Activated T-cell treated with anti-CD3 and anti-CD28 coated beads, Interleukin-2, amount 50 U/mL, for 24 hours (primary cell): ENCODE measurements around the gene CDO1.
"Not testable (repeated sequence)": the region's sequence is repeated elsewhere in the genome, so short reads cannot be mapped to it uniquely, and the experiment has no call there.

Experiments used
- DNase-seq: peaks from one replicate; pipeline ENCODE4 v3.0.0-alpha.2; 2020
- H3K27ac Mint-ChIP-seq: 2 replicates; pipeline ENCODE4 v1.8.0; 2020; ENCODE audit warnings: mild to moderate bottlenecking, mixed read lengths
- H3K27me3 Mint-ChIP-seq: 2 replicates; pipeline ENCODE4 v1.8.0; 2020; ENCODE audit warnings: mixed read lengths
- H3K36me3 Mint-ChIP-seq: 2 replicates; pipeline ENCODE4 v1.8.0; 2020; ENCODE audit warnings: low read depth, mixed read lengths
- H3K4me1 Mint-ChIP-seq: 2 replicates; pipeline ENCODE4 v1.8.0; 2020; ENCODE audit warnings: low read depth, mixed read lengths
- H3K4me3 Mint-ChIP-seq: 2 replicates; pipeline ENCODE4 v1.8.0; 2020; ENCODE audit warnings: mild to moderate bottlenecking, moderate library complexity, mixed read lengths
- H3K9me3 Mint-ChIP-seq: 2 replicates; pipeline ENCODE4 v1.8.0; 2020; ENCODE audit warnings: mixed read lengths

CDO1 gene

DNA sequence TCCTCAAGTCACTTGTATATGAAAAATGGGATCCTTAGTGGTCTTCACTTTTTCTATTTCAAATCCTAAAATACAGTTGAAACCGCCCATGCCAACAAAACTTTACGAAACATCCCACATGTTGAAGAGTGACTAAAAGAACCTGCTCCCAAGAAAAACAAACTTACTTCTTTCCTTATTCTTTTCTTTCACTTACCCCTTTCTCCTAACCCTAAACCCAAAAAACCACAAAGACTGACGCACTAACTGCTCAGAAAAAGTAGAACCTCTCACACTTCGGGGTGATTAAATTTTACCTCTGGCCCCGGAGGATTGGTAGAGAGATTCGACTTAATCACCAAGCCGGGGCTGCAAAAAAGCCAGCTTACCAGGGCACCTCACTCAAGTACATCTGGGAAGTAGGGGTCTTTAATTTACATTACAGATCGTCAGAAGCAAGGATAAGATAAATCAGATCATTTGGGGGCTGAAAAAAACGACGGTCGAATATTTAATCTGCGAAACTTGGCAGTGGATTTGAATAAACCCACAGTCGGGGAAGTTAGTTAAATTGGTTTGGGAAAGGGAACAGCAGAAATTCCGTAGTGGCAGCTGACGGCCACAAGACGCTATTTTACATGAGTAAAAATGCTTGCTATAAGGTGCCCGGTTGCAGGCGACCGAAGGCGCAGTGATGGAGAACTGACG lies 1.3 kb downstream of the CDO1 start:
- no peak overlapping the region for H3K27ac Mint-ChIP-seq
- H3K27me3 Mint-ChIP-seq = peaks cover 79% of the 10 kb centered on the region
- peaks cover 22% of the 10 kb centered on the region for H3K4me1 Mint-ChIP-seq
- DNase-seq = no peak
- no peaks in the 10 kb centered on the region for H3K9me3 Mint-ChIP-seq
- no peaks in the 10 kb centered on the region for H3K36me3 Mint-ChIP-seq
- H3K4me3 Mint-ChIP-seq = peak overlapping the region; percentile 54

DNA sequence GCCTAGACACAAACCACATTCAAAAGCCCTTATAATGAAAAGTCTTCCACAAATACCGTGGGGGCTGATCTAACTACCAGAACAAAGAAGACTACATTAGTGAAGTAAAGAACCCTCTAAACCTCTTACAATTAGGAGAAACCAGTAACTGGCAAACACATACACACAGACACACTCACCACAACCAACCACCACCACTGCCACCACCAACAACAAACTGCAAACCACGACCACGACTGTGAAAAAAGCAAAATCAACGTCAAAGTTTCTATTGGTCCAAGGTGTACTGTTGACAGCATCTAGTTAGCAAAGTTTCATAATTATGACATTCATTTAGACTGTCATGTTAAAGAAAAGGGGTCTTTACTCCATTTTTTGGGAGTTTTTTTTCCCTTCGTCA lies 2.7 kb downstream of the CDO1 start:
- H3K4me3 Mint-ChIP-seq = no peak overlapping the region
- H3K9me3 Mint-ChIP-seq = no peaks in the 10 kb centered on the region
- no peaks in the 10 kb centered on the region for H3K36me3 Mint-ChIP-seq
- no peak overlapping the region for H3K27ac Mint-ChIP-seq
- H3K27me3 Mint-ChIP-seq = peaks cover 69% of the 10 kb centered on the region
- H3K4me1 Mint-ChIP-seq = peaks cover 22% of the 10 kb centered on the region
- DNase-seq = no peak

DNA sequence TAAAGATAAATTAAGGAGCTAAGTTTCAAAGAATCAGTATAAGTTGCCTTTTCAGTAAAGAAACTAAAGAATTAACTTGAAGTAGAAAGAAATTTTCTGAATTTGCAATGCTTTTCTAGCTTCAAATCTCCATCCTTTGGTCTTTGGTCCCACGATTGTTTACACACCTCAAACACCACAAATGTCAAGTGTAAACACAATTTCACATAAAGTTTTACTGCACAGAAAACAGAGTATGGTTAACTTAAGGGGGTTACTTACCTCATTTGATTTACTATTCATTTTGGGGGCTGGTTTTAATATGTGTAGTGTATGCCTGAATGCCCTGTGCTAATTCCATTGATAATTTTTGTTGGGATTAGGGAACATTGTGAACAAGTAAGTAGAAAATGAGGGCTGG lies 4.1 kb downstream of the CDO1 start:
- peaks cover 59% of the 10 kb centered on the region for H3K27me3 Mint-ChIP-seq
- H3K36me3 Mint-ChIP-seq = no peaks in the 10 kb centered on the region
- no peaks in the 10 kb centered on the region for H3K9me3 Mint-ChIP-seq
- H3K27ac Mint-ChIP-seq = no peak overlapping the region
- DNase-seq = no peak
- H3K4me3 Mint-ChIP-seq = no peak overlapping the region
- peaks cover 25% of the 10 kb centered on the region for H3K4me1 Mint-ChIP-seq

DNA sequence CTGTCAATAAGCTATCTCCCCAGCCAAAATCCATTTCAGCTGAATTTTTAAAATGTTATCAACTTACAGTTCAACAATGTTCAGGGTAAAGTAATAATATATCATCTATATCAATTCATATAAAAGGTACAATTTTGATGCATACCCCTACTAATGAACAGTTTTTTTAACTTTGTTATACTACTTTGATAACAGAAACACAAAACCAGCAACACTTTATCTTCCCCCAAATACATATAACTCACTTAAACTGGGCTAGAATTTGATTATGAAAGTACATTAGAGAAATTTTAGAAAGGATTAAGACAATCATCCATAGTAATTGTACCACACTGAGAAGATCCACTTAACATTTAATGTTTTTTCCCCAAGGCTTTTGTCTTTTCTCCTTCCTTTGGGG lies 5.1 kb downstream of the CDO1 start:
- H3K27me3 Mint-ChIP-seq = peaks cover 52% of the 10 kb centered on the region

DNA sequence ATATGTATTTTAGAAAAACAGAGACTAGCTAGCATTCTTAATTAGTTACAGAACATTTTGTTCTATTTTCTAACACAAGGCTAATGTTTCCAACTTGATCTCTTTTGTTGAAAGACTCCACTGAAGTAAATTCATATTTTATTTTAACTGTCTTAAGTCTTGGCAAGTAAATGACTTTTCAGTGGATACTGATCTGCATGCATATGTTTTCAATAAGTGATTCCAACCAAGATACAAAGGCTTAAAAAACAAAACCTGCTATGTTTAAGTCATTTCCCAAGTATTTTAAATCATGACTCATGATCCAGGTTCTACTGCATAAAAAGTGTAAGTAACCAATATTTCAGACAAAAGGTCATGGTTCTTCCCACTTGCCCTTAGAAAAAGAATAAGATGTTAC lies 5.7 kb downstream of the CDO1 start:
- Mint-ChIP-seq H3K9me3 (no peaks in the 10 kb centered on the region), H3K36me3 (no peaks in the 10 kb centered on the region), H3K4me1 (peaks cover 22% of the 10 kb centered on the region), H3K27me3 (peaks cover 48% of the 10 kb centered on the region), H3K27ac (no peak overlapping the region), H3K4me3 (no peak overlapping the region)
- no peak for DNase-seq

More for the DNA sequence above, 5.1 kb downstream of the CDO1 start:
- peaks cover 26% of the 10 kb centered on the region for H3K4me1 Mint-ChIP-seq
- H3K9me3 Mint-ChIP-seq = no peaks in the 10 kb centered on the region
- no peak overlapping the region for H3K27ac Mint-ChIP-seq
- H3K36me3 Mint-ChIP-seq = no peaks in the 10 kb centered on the region
- H3K4me3 Mint-ChIP-seq = no peak overlapping the region
- DNase-seq = no peak

DNA sequence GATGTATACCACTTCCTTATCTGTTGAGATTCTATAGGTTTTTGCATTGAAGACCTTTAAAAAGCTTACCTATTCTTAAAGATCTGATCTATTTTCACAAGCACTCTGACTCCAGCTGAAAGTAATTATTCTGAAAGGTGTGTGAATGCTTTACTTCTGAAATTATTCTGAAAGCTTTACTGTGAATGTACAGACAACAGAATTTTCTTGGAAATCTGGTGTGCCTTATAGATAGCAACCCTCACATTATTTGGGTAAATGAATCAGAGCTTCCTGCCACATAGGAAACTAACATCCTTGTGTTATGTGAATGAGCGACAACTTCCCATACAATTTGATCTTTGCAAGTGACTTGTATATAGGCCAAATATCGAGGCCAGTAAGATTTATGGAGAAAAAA lies 6.5 kb downstream of the CDO1 start:
- Mint-ChIP-seq H3K4me1 (peaks cover 14% of the 10 kb centered on the region), H3K27me3 (peaks cover 40% of the 10 kb centered on the region), H3K4me3 (no peak overlapping the region), H3K36me3 (no peaks in the 10 kb centered on the region), H3K9me3 (no peaks in the 10 kb centered on the region), H3K27ac (no peak overlapping the region)
- no peak for DNase-seq

DNA sequence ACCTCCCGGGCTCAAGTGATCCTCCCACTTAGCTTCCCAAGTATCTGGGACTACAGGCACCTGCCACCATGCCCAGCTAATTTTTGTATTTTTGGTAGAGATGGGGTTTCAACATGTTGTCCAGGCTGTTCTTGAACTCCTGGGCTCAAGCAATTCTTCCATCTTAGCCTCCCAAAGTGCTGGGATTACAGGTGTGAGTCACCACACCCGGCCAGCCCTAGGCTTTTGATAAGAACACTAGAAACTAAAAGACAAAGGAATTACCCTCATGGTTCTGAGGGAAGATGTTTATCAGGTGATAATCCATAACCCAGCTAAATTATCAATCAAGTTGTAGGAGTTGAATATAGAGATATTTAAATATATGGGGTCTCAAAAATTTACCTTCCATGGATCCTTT lies 8.4 kb downstream of the CDO1 start:
- not testable (repeated sequence) for H3K27ac Mint-ChIP-seq, DNase-seq, H3K9me3 Mint-ChIP-seq, H3K4me3 Mint-ChIP-seq, H3K36me3 Mint-ChIP-seq, H3K4me1 Mint-ChIP-seq
- H3K27me3 Mint-ChIP-seq = peaks cover 26% of the 10 kb centered on the region

DNA sequence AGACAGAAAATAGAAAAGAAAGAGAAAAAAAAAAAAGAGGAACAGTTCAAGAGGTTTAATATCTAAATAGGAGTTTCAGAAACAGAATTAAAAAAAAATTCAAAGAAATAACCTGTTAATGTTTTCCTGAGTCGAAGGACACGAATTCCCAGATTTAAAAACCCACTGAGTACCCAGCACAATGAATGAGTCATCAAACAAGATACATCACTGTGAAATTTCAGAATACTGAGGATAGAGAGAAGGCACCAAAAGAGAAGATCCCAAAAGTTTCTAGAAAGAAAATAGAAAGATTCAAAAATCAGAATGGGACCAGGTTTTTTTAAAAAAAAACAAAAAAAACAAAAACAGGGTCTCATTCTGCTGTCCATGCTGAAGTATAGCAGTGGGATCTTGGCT lies 8.8 kb downstream of the CDO1 start:
- no peak overlapping the region for H3K4me3 Mint-ChIP-seq
- H3K27ac Mint-ChIP-seq = no peak overlapping the region
- H3K27me3 Mint-ChIP-seq = peaks cover 23% of the 10 kb centered on the region
- H3K36me3 Mint-ChIP-seq = no peaks in the 10 kb centered on the region
- peaks cover 8% of the 10 kb centered on the region for H3K4me1 Mint-ChIP-seq
- no peak for DNase-seq
- no peaks in the 10 kb centered on the region for H3K9me3 Mint-ChIP-seq

DNA sequence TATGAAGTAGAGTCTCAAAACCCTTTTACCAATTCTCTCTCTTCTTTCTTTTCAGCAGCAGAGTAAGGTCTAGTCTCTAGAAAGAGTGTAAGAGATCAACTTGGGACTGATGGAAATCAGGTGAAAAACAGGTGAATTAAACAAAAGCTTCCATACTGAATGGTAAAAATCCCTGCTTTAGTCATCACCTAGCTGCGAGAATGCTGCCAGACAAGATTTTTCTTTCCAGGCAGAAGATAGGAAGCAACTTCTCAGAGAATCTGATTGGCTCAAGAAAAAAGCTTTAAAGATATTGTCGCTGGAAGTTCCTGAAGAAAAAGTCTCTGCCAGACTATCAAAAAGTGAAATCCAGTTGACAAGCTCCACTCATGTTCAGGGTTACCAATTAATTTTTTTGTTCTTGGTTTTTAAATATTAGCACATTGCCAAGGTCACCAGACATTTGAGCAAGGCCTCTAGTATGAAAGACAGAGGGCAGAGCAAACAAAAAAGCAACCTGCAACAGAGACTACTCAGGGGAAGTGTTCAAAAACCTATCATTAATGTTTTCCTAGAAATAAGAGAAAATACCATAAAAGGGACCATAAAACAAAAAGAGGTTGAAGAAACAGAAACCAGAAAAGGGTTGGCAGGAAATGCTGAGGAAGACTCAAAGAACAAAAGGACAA lies 9.3 kb downstream of the CDO1 start:
- peaks cover 21% of the 10 kb centered on the region for H3K27me3 Mint-ChIP-seq
- H3K36me3 Mint-ChIP-seq = no peaks in the 10 kb centered on the region
- no peak overlapping the region for H3K27ac Mint-ChIP-seq
- no peak for DNase-seq
- peaks cover 8% of the 10 kb centered on the region for H3K4me1 Mint-ChIP-seq
- no peak overlapping the region for H3K4me3 Mint-ChIP-seq
- H3K9me3 Mint-ChIP-seq = no peaks in the 10 kb centered on the region

DNA sequence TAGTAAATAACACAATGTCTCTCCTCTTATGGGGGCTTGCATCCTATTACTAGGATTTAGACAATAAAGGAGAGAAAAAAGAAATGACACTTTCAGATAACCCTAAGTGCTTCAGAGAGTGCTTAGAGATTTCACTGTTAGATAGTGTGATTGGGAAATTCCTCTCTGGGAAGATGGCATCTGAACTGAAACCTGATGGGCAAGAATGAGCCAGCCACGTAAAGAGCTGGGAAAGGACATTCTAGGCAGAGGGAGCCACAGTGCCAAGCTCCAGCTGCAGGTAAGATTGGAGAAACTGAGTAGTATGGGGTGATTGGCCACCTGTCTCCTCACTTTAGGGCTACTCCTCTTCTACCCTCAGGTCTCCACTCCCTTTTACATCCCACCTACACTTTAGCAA lies 14.5 kb downstream of the CDO1 start:
- no peaks in the 10 kb centered on the region for H3K9me3 Mint-ChIP-seq
- H3K27me3 Mint-ChIP-seq = peaks cover 13% of the 10 kb centered on the region
- H3K4me3 Mint-ChIP-seq = no peak overlapping the region
- DNase-seq = no peak
- peaks cover 2% of the 10 kb centered on the region for H3K4me1 Mint-ChIP-seq
- no peaks in the 10 kb centered on the region for H3K36me3 Mint-ChIP-seq
- H3K27ac Mint-ChIP-seq = no peak overlapping the region

DNA sequence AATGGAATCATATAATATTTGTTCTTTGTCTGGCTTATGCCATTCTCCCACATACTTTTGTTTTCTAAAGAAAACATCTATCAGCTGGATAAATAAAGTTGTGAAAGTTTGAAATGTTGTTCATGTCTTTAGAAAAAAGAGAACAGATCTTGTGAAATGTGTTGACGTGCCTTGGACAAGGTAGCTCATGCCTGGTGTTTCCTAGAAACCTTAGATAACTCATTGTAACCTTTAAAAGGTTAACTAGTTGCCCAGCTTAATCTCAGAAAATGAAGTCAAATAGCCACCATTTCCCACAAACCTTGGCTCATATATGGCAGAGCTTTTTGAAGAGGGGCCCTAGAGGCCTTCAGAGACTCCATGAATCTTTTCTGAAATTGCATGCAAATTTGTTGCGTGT lies 15.3 kb downstream of the CDO1 start:
- Mint-ChIP-seq H3K4me3 (no peak overlapping the region), H3K9me3 (no peaks in the 10 kb centered on the region), H3K27ac (no peak overlapping the region), H3K27me3 (peaks cover 17% of the 10 kb centered on the region), H3K36me3 (no peaks in the 10 kb centered on the region), H3K4me1 (no peaks in the 10 kb centered on the region)
- DNase-seq = no peak

DNA sequence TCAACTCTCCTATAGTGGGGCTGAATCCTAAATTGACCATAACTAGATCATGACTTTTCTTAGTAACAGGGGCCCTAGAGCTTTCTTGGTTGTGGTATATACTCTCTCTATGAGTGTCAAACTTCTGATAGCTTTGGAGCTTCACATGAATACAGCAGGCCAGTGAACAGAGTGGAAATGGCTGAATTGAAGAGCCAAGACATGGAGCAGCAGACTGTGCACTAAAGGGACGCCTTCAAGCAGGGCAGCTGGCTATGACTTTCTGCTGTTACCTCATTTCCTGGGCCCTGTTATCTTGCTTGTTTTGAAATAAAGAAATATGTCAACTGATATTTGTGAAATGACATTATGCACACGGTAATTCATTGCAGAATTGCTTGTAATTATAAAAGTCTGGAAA lies 16.4 kb downstream of the CDO1 start:
- no peak overlapping the region for H3K27ac Mint-ChIP-seq
- no peaks in the 10 kb centered on the region for H3K9me3 Mint-ChIP-seq
- H3K27me3 Mint-ChIP-seq = peaks cover 22% of the 10 kb centered on the region
- no peak for DNase-seq
- H3K4me3 Mint-ChIP-seq = no peak overlapping the region
- H3K4me1 Mint-ChIP-seq = no peaks in the 10 kb centered on the region
- H3K36me3 Mint-ChIP-seq = no peaks in the 10 kb centered on the region

DNA sequence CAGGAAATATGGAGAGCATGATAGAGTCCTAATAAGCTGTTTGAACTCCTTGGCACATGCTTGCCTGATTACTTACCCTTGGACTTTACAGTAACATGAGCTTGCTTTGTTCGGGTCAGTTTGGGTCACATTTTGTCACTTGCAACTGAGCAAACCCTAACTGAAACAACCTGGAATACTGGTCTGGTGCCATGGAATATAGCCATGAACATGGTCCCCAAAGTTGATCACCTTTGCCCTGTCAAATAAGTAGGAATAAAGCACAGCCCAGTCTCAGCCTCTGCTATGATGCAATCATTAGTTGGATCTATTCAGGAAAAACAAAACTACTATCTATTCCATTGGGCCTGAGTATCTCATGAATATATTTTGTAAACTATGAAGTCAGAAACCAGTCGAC lies 18.2 kb downstream of the CDO1 start:
- H3K4me3 Mint-ChIP-seq = no peak overlapping the region
- no peaks in the 10 kb centered on the region for H3K4me1 Mint-ChIP-seq
- no peaks in the 10 kb centered on the region for H3K36me3 Mint-ChIP-seq

DNA sequence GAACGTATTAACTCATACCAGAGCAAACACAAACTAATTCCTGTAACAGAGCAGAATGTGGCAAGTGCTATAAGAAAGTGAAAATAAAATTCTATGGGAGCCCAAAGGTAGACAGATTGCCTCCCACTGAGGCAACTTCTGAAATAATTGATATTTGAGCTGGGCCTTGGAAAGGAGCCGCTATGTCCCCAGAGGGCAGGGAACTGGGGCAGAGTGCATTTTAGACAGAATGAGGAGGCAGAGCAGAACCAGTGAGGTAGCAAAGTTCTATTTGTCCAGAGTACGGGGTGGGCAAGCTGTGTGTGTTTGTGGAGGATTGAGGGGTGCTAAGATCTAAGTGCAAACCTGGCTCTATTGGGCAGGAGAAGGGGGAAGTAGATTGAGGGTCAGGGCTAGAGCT lies 19.8 kb downstream of the CDO1 start:
- Mint-ChIP-seq H3K4me1 (no peaks in the 10 kb centered on the region), H3K4me3 (no peak overlapping the region), H3K36me3 (no peaks in the 10 kb centered on the region), H3K9me3 (no peaks in the 10 kb centered on the region), H3K27me3 (peaks cover 36% of the 10 kb centered on the region), H3K27ac (no peak overlapping the region)
- no peak for DNase-seq

More for the DNA sequence above, 18.2 kb downstream of the CDO1 start:
- Mint-ChIP-seq H3K27me3 (peaks cover 28% of the 10 kb centered on the region), H3K9me3 (no peaks in the 10 kb centered on the region), H3K27ac (no peak overlapping the region)
- no peak for DNase-seq

DNA sequence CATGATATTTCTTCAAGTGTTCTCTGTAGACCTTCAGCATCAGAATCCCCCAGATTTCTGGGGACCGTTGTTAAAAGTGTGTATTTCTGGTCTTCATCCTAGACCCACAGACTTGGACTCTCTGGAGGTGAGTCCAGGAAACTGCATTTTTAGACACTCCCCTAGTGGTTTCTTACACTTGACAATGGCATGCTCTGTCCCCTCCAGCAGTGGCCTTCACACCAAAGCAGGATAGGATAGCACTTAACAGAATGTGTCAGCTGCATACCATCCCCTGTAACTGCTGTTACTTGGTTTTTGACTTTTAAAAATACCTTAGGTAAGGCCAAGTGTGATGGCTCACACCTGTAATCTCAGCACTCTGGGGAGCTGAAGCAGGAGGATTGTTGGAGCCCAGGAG lies 20.8 kb downstream of the CDO1 start:
- H3K9me3 Mint-ChIP-seq = no peaks in the 10 kb centered on the region
- H3K4me3 Mint-ChIP-seq = no peak overlapping the region
- no peaks in the 10 kb centered on the region for H3K36me3 Mint-ChIP-seq
- no peak for DNase-seq
- H3K4me1 Mint-ChIP-seq = no peaks in the 10 kb centered on the region
- no peak overlapping the region for H3K27ac Mint-ChIP-seq
- H3K27me3 Mint-ChIP-seq = peaks cover 45% of the 10 kb centered on the region
